Measurements from ENCODE around the gene CNTNAP2. TPM values are rescaled to one million over a fixed set of nuclear protein-coding genes. Genes with fewer than 3 reads are reported as not detected.

The CNTNAP2 gene
- total and polyA plus RNA-seq, 4 donors, result 0.14 to 2.3 (median 1.1) TPM

DNA sequence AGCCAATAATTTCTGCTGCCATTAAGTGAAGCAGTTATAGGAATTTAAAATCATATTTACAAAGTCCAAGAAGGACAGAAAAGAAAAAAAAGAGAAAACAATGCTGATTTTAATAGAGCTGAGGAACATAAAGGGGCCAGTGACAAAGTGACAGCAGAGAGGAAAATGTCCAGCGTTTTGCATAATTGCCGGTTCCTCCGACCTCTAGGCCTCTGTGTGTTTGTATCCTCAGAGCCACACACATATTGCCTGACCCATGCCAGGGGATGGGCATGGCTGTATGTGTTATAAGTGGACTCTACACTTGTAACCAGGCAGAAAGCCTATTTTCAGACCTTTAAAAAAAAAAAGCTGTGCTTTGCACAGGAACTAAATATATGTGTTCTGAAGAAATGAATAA lies 2107.1 kb downstream of the CNTNAP2 start:
- 89% methylated on average over 3 of the region's 3 CpGs for WGBS
- no peaks in the 10 kb centered on the region for H3K4me1 ChIP-seq (ENCODE audit: control insufficient read depth in 4 of 4, insufficient read depth in 4 of 4, low read length in 3 of 4)
- H3K9ac ChIP-seq (ENCODE audit: low read depth in 1 of 2, low read length in 2 of 2), result no peak overlapping the region
- DNase-seq (ENCODE audit: low spot score), result no peak
- H3K9me3 ChIP-seq (ENCODE audit: control insufficient read depth in 4 of 4, low read length in 3 of 4), result peaks cover 0 to 5% (median 1%) of the 10 kb centered on the region in 4 donors
- H3K4me3 ChIP-seq (ENCODE audit: low read depth in 1 of 3, low read length in 3 of 3), result no peak overlapping the region
- H3K27me3 ChIP-seq (ENCODE audit: control insufficient read depth in 4 of 4, insufficient read depth in 4 of 4, low read length in 3 of 4), result no peaks in the 10 kb centered on the region
- TF ChIP-seq SP1 (IDR thresholded peaks at IDR 0.05), result no peak
- TF ChIP-seq CTCF (IDR thresholded peaks at IDR 0.05; ENCODE audit: low read depth, low read length, missing input control), result no peak
- no peak for TF ChIP-seq RXRA (IDR thresholded peaks at IDR 0.05)
- no peak for TF ChIP-seq ATF3 (IDR thresholded peaks at IDR 0.05)
- TF ChIP-seq NR2F2 (IDR thresholded peaks at IDR 0.05), result no peak
- no peak for TF ChIP-seq FOXA2 (IDR thresholded peaks at IDR 0.05)
- no peaks in the 10 kb centered on the region for H3K36me3 ChIP-seq (ENCODE audit: control insufficient read depth in 4 of 4, insufficient read depth in 3 of 4, low read depth in 1 of 4, low read length in 3 of 4)
- no peak overlapping the region for H3K27ac ChIP-seq (ENCODE audit: low read depth in 1 of 2, low read length in 2 of 2)

GRCh38 chr7:148230296-148230695 lies 2113.7 kb downstream of the CNTNAP2 start:
- Histone ChIP-seq H3K9ac (ENCODE audit: low read depth in 1 of 2, low read length in 2 of 2) (no peak overlapping the region), H3K36me3 (ENCODE audit: control insufficient read depth in 4 of 4, insufficient read depth in 3 of 4, low read depth in 1 of 4, low read length in 3 of 4) (no peaks in the 10 kb centered on the region), H3K27ac (ENCODE audit: low read depth in 1 of 2, low read length in 2 of 2) (no peak overlapping the region), H3K9me3 (ENCODE audit: control insufficient read depth in 4 of 4, low read length in 3 of 4) (no peaks in the 10 kb centered on the region), H3K4me1 (ENCODE audit: control insufficient read depth in 4 of 4, insufficient read depth in 4 of 4, low read length in 3 of 4) (no peaks in the 10 kb centered on the region), H3K4me3 (ENCODE audit: low read depth in 1 of 3, low read length in 3 of 3) (no peak overlapping the region), H3K27me3 (ENCODE audit: control insufficient read depth in 4 of 4, insufficient read depth in 4 of 4, low read length in 3 of 4) (no peaks in the 10 kb centered on the region)
- TF ChIP-seq RAD21 (IDR thresholded peaks at IDR 0.05), result no peak
- TF ChIP-seq ATF3 (IDR thresholded peaks at IDR 0.05), result no peak
- no peak for TF ChIP-seq CTCF (IDR thresholded peaks at IDR 0.05; ENCODE audit: low read depth, low read length, missing input control)
- TF ChIP-seq EGR1 (IDR thresholded peaks at IDR 0.05; ENCODE audit: low read depth in 2 of 2), result no peak
- TF ChIP-seq HNF4G (IDR thresholded peaks at IDR 0.05), result no peak
- no peak for TF ChIP-seq GABPA (IDR thresholded peaks at IDR 0.05 in 1 of 2, conservative IDR thresholded peaks at IDR 0.05 in 1 of 2)
- no peak for TF ChIP-seq JUND (IDR thresholded peaks at IDR 0.05)
- no peak for TF ChIP-seq TAF1 (conservative IDR thresholded peaks at IDR 0.05)
- TF ChIP-seq REST (IDR thresholded peaks at IDR 0.05), result no peak
- no peak for TF ChIP-seq HNF4A (conservative IDR thresholded peaks at IDR 0.05)
- TF ChIP-seq SP1 (IDR thresholded peaks at IDR 0.05), result no peak
- DNase-seq (ENCODE audit: low spot score), result no peak
- 76% methylated on average over 3 of the region's 3 CpGs for WGBS
